Upper lobe of left lung (tissue), 4 donors: Measurements from ENCODE around the gene INSRR.

Source experiments
- EP300 ChIP-seq, 4 donors: sonication (generic); formaldehyde crosslinking; IDR thresholded peaks; one replicate each; pipeline ENCODE4 v1.5.1; 2017; ENCODE audit warnings: antibody characterized with exemption in 4 of 4, control low read depth in 2 of 4
- POLR2A ChIP-seq, 4 donors: fragments of 450-650 bp; IDR thresholded peaks; one replicate each; pipeline ENCODE4 v1.5.1; 2016 to 2017; ENCODE audit warnings: antibody characterized with exemption in 4 of 4, mild to moderate bottlenecking in 2 of 4
- POLR2AphosphoS5 ChIP-seq, 2 donors: sonication (generic); formaldehyde crosslinking; IDR thresholded peaks; one replicate each; pipeline ENCODE4 v1.5.1; 2017; ENCODE audit warnings: antibody characterized with exemption in 2 of 2
- TF ChIP-seq, protein P1 (sequence below), 6 experiments: fragments of 450-650 bp in 4 of 6; fragments of 200-600 bp in 2 of 6; sonication (generic) in 2 of 6; IDR thresholded peaks; one replicate each; pipeline ENCODE4 v1.5.1; 2016 to 2019; ENCODE audit warnings: antibody characterized with exemption in 6 of 6

DNA sequence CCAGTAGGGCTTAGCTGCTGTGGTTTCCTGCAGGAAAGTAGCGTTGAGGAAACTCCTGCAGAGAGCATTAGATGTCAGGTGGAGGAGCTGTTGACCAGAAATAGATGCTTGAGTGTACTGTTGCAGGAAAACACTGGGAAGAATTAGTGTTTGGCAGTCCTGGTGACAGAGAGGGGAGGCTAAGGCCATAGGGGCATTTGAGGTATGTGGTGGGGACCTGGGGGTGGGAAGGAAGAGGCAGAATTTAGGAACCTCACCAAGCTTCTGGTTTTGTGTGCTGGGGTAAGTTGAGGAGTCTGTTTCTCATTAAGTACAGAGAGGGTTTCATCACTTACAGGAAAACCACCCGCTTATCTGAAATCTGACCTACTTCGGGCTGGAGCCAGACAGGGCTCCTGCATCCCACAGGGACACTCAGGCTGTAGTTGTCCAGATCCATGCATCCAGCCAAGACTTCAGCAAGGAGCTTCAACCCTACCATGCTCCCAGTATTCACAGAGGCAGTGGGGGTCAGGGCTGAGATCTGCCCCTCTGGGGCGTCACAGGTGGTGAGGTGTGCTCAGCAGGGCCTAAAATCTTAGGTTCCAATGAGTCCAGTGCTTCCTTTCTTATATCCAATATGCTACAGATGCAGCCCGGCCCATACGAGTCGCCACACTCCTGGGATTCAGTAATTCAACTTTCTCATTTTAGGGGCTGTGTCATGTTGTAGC lies 57.4 kb downstream of the INSRR start:
- no peak for TF ChIP-seq POLR2A (IDR thresholded peaks at IDR 0.05)
- TF ChIP-seq POLR2AphosphoS5 (IDR thresholded peaks at IDR 0.05), result no peak
- TF ChIP-seq, protein P1, sequence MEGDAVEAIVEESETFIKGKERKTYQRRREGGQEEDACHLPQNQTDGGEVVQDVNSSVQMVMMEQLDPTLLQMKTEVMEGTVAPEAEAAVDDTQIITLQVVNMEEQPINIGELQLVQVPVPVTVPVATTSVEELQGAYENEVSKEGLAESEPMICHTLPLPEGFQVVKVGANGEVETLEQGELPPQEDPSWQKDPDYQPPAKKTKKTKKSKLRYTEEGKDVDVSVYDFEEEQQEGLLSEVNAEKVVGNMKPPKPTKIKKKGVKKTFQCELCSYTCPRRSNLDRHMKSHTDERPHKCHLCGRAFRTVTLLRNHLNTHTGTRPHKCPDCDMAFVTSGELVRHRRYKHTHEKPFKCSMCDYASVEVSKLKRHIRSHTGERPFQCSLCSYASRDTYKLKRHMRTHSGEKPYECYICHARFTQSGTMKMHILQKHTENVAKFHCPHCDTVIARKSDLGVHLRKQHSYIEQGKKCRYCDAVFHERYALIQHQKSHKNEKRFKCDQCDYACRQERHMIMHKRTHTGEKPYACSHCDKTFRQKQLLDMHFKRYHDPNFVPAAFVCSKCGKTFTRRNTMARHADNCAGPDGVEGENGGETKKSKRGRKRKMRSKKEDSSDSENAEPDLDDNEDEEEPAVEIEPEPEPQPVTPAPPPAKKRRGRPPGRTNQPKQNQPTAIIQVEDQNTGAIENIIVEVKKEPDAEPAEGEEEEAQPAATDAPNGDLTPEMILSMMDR (IDR thresholded peaks at IDR 0.05), result no peak
- no peak for TF ChIP-seq EP300 (IDR thresholded peaks at IDR 0.05)
